Mucosa of gallbladder (tissue), 1 donor: ENCODE measurements around the gene TRIB2. TPM values are rescaled to one million over a fixed set of nuclear protein-coding genes. Genes with fewer than 3 reads are reported as not detected.
"Not testable (repeated sequence)": the region's sequence is repeated elsewhere in the genome, so short reads cannot be mapped to it uniquely, and the experiment has no call there.

Experiments
- DNase-seq: peaks from one replicate; pipeline ENCODE4 v3.0.0-alpha.2; 2020; ENCODE audit warnings: low spot score
- total RNA-seq: library from RNA; stranded (reverse); gene quantifications from one replicate; pipeline ENCODE4 v1.2.1, GENCODE V29; 2021
- donor health status: DM: no; HTN: no; CAD: no.

Gene TRIB2
- total RNA-seq = 29.1 TPM

DNA sequence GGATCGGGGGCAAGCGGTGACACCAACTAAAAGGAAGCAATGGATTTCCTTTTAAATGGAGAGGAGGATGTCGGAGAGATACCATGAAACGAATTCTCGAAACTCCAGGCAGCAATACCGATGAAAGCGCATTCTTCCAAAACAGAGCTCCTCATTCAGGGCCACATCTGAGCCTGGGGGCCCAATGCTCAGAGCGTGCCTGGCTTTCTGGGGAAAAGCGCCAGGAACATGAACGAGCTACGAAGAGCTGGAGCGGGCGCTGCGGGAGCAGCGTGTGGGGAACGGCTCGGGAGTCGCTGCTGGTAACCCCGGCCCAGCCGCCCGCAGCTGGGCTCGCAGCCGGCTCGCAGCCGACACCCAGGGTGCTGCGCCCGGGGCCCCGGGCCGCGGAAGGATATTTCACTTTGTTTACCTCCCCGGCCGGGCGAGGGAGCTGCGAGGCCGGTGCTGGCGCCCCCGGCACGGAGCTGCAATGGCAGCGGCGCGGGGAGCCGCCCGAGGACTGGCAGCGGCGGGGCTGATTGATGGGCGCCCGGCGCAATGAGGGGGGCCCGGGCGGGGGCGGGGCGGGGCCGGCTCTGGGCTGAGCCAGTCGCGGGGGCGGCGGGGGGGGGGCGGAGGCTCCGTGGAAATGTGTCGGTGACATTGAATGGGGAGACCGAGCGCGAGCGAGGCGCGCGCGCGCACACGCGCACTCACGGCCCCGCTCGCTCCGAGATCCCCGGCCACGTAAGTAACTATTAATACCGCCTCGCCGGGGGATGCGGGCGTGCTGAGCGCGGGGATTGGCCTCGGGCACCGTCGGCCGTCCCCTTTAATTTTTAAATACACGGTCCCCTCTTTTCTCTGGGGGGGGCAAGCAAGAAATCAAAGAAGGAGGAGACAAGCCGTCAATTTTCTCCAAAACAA is at the start of gene TRIB2:
Gene TRIB2, plus strand, starts transcription at position 655 of the 909 bp plus-strand sequence. CDS start 1,372 bp downstream, outside the sequence.
- DNase-seq = peak; percentile 91

DNA sequence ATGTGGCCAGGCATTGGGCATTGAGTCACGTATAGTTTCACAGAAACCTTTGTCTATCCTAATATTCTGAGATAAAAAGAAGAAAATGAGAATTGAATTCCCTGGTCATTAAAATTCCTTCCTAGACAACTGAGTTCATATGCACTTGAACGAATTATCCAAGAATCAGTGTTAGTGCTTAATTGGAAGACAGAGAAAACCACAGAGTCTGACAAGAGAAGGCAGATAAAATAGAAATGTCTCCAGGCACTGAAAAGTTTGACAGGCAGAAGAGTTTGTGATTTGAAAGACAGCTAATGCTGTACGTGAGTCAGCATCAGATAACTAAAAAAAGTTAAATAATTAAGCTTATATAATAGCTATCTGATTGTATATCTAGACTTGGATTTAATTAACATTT is 47.7 kb upstream of the TRIB2 start:
- DNase-seq = no peak

GRCh38 chr2:12672711-12673315 is 43.9 kb upstream of the TRIB2 start:
- no peak for DNase-seq

DNA sequence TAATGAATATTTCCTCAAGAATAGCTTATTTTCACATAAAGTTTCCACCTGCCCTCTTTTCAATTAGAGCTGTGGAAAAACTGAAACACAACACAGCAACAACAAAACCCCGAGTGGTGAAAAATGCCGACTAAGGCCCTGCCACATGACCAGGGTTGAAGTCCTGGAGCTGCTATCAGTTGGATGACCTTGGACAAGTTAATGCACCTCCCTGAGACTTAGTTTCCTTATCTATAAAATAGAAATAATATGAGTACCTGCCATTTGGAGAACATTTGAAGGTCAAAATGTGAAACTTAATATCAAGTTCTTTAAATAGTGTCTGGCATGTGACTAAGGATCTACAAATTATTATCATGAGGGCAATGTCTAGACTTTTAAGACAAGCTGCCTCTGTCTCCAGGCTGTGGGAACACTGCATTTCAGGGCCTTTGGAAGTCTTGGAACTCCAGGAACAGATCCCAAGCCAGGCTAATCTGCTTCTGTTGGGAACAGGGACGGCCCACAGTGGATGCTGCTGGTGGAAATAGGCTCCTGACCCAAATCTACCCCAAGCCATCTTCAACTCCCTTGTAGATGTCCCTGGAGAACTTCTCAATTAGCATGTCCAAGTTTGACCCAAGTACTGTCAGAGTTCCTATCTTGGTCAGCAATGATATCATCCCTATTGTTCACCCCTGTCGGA is 42.0 kb upstream of the TRIB2 start:
- DNase-seq = no peak

DNA sequence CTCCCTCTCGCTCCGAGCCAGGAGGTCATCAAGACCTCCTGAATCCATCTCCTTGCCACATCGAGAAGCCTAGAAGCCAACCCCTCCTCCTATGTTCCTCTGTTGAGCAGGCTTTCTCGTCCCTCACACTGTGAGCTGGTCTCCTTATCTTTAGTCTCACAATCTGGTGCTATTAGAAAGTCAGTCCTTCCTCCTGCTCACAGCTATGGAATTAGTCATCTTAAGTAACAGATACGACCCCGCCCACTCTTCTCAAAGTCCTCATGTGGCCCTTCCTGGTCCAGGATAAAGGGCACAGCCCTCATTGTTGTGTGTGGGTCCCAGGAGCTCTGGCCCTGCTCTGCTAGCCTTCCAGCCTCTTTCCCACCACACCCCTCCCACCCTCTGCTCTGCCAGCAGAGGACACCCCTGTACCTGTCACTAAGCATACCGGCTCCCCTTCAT is 41.4 kb upstream of the TRIB2 start:
- peak; percentile 51 for DNase-seq

GRCh38 chr2:12675801-12676200 is 40.9 kb upstream of the TRIB2 start:
- DNase-seq = no peak

DNA sequence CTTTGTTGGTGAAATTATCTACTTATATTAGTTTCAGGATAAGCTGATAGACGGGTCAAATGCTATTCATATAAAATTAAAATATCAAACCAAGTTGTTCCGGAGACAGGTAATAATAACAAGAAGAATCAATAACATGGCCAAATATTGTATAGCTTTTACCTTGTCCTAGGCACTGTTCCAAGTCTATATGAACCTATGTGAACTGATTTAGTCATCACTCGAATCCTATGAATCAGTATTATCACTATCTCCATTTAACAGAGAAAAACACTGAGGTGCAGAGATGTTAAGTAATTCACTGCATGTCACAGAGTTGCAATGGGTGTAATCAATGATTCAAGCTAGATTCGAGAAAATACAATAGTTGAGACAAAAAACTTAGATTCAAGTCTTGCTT is 40.0 kb upstream of the TRIB2 start:
- DNase-seq = no peak

GRCh38 chr2:12678186-12678585 is 38.5 kb upstream of the TRIB2 start:
- no peak for DNase-seq

GRCh38 chr2:12679550-12680072 is 37.1 kb upstream of the TRIB2 start:
- DNase-seq = no peak

DNA sequence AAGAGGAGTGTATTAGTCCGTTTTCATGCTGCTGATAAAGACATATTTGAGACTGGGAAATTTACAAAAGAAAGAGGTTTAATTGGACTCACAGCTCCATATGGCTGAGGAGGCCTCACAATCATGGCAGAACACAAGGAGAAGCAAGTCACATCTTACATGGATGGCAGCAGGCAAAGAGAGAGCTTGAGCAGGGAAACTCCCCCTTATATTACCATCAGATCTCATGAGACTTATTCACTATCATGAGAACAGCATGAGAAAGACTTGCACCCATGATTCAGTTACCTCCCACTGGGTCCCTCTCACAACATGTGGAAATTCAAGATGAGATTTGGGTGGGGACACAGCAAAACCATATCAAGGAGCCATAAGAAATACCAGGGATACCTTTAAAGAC is 36.6 kb upstream of the TRIB2 start:
- not testable (repeated sequence) for DNase-seq

- DNase-seq = no peak
Measured at GRCh38 chr2:12682017-12682416, 34.7 kb upstream of the TRIB2 start.

- no peak for DNase-seq
Measured at GRCh38 chr2:12683457-12684100, 33.2 kb upstream of the TRIB2 start.

DNA sequence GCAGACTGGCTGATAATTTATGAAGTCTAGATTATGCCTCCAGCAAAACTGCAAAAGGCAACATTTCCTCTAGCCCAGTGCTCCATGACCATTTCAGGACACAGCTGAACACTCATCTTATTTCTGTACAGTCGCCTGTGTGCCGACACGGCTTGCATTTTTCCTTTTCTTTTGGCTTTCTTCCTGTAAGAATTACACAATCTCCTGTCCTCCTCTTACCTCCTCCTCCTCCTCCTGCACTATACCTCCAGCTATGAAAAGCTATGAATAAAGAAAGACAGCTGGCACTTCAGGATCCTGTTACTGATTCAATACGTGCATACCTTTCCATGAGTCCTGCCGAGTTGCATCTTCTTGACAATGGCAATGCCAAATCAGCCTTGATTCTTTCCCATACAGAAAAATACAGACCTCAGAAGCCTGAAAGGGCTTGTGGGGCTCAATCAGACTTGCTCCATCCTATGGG is 32.2 kb upstream of the TRIB2 start:
- DNase-seq = peak; percentile 27

- no peak for DNase-seq
Measured at GRCh38 chr2:12685145-12685544, 31.6 kb upstream of the TRIB2 start.

DNA sequence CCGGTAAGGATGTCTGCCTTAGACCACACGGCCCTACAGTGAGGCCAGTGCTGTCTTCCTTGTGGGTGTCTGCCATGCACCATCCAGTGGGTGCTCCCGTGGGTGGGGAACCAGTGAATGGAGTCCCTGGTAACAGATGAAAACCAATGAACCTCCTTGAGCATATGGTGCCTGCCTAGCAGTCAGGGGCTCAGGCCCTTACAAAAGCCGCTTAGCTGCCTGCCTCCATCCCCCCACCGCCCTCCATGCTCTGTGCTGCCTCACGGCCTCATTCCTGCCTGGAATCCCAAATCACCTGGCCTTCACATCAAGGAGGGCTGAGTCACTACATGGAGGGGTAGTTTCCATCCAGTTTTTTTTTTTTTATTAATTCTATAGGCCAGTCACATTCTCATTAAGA is 30.8 kb upstream of the TRIB2 start:
- DNase-seq = no peak

DNA sequence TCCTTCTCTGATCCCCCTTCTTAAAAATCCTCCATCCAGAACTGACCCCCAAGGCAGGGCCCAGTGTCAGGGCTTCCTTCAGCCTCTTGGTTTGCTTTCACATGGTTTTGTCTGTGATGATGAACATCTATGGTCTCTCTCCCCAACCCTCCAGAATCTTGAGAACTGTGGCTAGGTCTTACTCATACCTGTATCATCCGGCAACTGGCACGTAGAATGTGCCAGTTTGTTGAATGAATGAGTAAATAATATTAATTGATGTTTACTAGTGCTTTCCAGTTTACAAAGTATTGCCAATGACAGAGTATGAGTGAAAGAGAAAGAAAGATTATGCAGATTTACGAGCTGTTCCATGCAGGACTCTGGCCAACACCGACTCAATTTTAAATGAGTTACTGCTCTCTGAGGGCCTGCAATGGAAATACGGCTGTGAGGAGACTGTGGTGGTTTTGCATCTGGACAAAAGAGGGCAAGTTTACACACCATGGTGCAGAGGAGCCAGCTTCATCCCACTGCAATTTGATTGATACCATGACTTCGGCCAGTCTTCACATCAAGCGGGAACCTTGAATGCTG is 29.9 kb upstream of the TRIB2 start:
- no peak for DNase-seq

DNA sequence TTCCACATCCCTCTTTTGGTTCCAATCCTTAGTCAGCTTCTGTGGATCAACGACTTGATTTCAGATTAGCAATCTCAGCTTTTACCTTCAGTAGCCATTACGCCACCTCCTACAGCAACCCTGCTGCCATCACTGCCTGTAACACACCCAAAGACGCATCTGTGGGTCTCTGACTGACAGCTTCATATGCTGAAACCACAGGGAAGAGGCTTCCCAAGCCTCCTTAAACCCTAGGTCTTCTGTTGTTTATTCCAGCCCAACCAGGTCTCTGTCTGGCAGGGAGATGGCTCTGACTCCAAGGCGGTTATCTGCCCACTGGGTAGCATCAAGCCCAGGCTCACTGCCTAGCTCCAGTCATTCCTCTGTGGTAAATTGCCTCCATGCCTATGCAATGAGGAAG is 28.6 kb upstream of the TRIB2 start:
- no peak for DNase-seq

DNA sequence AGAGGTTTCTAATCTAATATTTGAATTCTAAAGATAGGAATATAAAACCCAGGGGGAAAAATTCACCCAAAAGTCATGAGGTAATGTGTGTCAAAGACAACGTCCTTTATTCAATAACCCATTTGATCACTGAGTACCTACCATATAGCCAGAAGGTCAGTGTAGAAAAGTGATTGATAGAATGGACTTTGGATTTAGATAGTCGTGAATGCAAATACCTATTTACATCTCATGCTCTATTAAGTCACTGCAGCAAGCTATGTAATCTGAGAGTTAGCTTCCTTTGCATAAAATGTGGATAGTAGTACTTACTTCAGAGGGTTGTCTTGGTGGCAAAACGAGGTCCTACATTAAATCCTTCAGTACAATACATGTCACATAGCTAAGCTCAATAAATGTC is 27.8 kb upstream of the TRIB2 start:
- DNase-seq = no peak

DNA sequence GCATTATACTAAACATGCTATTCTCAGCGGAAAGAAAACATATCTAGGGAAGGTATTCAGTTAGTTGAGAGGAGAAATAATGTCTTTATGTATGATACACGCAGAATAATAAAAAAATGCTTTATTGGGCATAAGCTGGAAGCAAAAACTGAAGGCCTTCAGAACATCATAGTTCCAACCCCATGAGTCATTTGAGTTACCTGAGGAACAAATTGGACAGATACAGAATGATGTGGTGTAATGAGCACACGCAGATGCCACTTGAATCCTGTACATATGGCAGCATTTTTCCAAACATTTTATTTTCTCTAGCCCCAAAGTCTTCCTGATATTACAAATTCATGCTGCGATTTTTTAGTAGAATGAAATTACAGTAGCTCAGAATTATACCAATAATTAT is 23.2 kb upstream of the TRIB2 start:
- no peak for DNase-seq

DNA sequence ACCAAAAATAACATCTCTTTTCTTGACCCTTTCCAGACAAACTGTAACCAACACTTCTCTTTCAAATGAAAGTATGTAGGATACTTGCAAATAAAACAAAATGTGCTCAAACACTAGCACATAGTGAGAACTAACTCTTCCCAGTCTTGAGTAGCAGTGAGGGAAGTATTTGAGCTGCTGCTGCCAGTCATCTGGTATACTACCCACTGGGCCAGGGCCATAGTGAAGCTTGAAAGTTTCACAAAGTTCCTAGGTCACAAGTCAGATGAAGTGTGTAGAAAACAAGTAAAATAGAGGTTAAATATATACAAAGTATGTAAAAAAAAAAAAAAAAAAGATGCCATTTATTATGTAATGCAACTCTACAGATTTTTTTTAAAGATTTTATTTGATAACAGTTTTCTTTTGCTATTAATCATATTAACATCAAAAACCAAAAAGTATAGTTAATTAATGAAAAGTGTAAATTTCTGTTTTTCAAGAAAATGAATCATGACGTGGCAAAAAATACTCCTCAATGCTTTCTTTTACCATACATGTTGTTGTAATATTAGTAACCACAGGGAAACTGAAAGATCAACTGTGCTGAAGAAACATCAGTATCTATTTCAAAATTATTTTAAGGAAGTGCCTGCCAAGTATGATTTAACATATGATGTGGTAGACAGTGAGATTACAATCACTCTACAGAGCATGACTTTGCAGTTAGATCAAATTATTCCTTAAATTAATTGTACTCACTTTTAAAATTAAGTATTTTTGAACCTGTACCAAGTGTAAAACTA is 21.6 kb upstream of the TRIB2 start:
- no peak for DNase-seq

- DNase-seq = no peak
Measured at GRCh38 chr2:12697617-12698016, 19.1 kb upstream of the TRIB2 start.
